ENCODE data around the gene GNB1L. TPM values are rescaled to one million over a fixed set of nuclear protein-coding genes. Genes with fewer than 3 reads are reported as not detected.

Gene GNB1L
- total and polyA plus RNA-seq, 9 of the 15 experiments (the other 6 are each of a cell fraction or from before 2014, with no cell fraction given): 0.56 to 50.5 (median 10.2) TPM

DNA sequence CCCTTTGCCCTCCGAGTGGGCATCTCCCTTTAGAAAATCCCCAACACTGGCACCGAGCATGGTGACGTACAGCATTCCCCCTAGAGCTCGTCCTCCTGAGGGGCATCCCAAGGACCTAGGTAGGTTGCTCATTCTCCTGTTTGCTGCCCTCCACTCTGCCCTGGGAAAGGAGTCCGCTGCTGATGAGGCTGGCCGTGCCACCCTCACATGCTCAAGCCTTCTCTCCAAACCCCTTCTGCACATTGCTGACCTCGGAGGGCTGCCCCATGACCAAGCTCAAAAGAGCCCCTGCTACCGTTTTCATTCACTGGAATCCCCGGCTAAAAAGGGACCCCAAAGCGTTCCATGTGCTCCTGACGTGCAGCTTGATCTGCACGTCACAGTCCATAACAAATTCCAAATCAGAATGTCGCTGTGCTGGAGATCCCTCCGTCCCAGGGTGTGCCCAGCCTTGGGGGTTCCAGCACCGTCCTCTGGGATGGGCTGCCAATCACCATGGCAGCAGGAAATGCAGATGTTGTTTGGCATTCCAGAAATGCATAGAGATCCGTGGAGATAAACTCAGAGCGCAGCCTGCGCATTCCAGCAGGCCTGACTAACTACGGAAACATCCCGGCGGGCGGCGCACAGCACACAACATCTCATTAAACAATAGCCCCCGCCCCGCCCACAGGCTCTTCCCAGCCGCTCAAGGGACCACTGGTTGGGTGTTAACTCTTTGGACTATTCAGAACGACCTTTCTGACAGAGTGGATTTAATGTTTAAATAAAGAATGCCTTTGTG is 26.3 kb upstream of the GNB1L start (continued):
- TF ChIP-seq, protein P1, sequence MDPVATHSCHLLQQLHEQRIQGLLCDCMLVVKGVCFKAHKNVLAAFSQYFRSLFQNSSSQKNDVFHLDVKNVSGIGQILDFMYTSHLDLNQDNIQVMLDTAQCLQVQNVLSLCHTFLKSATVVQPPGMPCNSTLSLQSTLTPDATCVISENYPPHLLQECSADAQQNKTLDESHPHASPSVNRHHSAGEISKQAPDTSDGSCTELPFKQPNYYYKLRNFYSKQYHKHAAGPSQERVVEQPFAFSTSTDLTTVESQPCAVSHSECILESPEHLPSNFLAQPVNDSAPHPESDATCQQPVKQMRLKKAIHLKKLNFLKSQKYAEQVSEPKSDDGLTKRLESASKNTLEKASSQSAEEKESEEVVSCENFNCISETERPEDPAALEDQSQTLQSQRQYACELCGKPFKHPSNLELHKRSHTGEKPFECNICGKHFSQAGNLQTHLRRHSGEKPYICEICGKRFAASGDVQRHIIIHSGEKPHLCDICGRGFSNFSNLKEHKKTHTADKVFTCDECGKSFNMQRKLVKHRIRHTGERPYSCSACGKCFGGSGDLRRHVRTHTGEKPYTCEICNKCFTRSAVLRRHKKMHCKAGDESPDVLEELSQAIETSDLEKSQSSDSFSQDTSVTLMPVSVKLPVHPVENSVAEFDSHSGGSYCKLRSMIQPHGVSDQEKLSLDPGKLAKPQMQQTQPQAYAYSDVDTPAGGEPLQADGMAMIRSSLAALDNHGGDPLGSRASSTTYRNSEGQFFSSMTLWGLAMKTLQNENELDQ (CRISPR knock-in tag; IDR thresholded peaks at IDR 0.05; ENCODE audit: borderline replicate concordance): no peak
- TF ChIP-seq EZH2 (IDR thresholded peaks at IDR 0.05; ENCODE audit: borderline replicate concordance, low read depth, low read length): no peak
- TF ChIP-seq ILF3 (IDR thresholded peaks at IDR 0.05; ENCODE audit: borderline replicate concordance): no peak
- no peak for TF ChIP-seq MEIS2 (IDR thresholded peaks at IDR 0.05; ENCODE audit: partially characterized antibody)
- no peak for TF ChIP-seq ZNF224 (CRISPR knock-in tag; IDR thresholded peaks at IDR 0.05)
- TF ChIP-seq RBM17 (IDR thresholded peaks at IDR 0.05; ENCODE audit: borderline replicate concordance, low read depth, low read length): no peak
- TF ChIP-seq PRDM10 (IDR thresholded peaks at IDR 0.05; ENCODE audit: partially characterized antibody): no peak
- no peak for TF ChIP-seq PRMT5 (CRISPR knock-in tag; IDR thresholded peaks at IDR 0.05)
- TF ChIP-seq, protein P2, sequence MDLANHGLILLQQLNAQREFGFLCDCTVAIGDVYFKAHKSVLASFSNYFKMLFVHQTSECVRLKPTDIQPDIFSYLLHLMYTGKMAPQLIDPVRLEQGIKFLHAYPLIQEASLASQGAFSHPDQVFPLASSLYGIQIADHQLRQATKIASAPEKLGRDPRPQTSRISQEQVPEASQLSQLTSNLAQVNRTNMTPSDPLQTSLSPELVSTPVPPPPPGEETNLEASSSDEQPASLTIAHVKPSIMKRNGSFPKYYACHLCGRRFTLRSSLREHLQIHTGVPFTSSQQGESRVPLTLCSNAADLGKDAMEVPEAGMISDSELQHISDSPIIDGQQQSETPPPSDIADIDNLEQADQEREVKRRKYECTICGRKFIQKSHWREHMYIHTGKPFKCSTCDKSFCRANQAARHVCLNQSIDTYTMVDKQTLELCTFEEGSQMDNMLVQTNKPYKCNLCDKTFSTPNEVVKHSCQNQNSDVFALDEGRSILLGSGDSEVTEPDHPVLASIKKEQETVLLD (IDR thresholded peaks at IDR 0.05): no peak
- no peak for TF ChIP-seq KLF6 (CRISPR knock-in tag; IDR thresholded peaks at IDR 0.05; ENCODE audit: borderline replicate concordance)
- TF ChIP-seq SUPT5H (IDR thresholded peaks at IDR 0.05): no peak
- TF ChIP-seq FOXK2 (conservative IDR thresholded peaks at IDR 0.05 in 1 of 2, IDR thresholded peaks at IDR 0.05 in 1 of 2; ENCODE audit: low read depth in 2 of 2): no peak
- no peak for TF ChIP-seq SLC30A9 (CRISPR knock-in tag; IDR thresholded peaks at IDR 0.05)
- TF ChIP-seq ZFP36 (IDR thresholded peaks at IDR 0.05; ENCODE audit: low read depth, low read length, partially characterized antibody): no peak
- TF ChIP-seq BMI1 (IDR thresholded peaks at IDR 0.05; ENCODE audit: low read length): no peak
- TF ChIP-seq GTF2B (IDR thresholded peaks at IDR 0.05; ENCODE audit: extremely low read depth, insufficient read length): no peak
- TF ChIP-seq HDAC6 (IDR thresholded peaks at IDR 0.05; ENCODE audit: low read depth, low read length): no peak
- no peak for TF ChIP-seq ETV5 (CRISPR knock-in tag; IDR thresholded peaks at IDR 0.05; ENCODE audit: low read depth)
- TF ChIP-seq PHF20 (IDR thresholded peaks at IDR 0.05; ENCODE audit: partially characterized antibody): no peak
- no peak for TF ChIP-seq SMAD4 (CRISPR knock-in tag; conservative IDR thresholded peaks at IDR 0.05)
